Stimulated activated CD8-positive, alpha-beta memory T cell treated with anti-CD3 and anti-CD28 coated beads, Interleukin-15, amount 100 ng/mL, for 4 hours (primary cell): ENCODE data around the gene ADNP2.

Source experiments
- DNase-seq, 2 donors: peaks; one replicate each; pipeline ENCODE4 v3.0.0-alpha.2; 2020; ENCODE audit warnings: low read depth in 2 of 2

ADNP2 gene

GRCh38 chr18:80188643-80189530 lies 79.8 kb downstream of the ADNP2 start:
- no peak for DNase-seq

GRCh38 chr18:80189531-80189865 lies 80.4 kb downstream of the ADNP2 start:
- no peak for DNase-seq
